ENCODE measurements around the gene FKBP5. TPM values are rescaled to one million over a fixed set of nuclear protein-coding genes. Genes with fewer than 3 reads are reported as not detected.

The FKBP5 gene
- total and polyA plus RNA-seq, 9 of the 15 experiments (the other 6 are each of a cell fraction or from before 2014, with no cell fraction given): 32.7 to 151 (median 75.0) TPM

- peak; percentile 12; the same call in 1 of the 2 replicates for TF ChIP-seq SIN3B (IDR thresholded peaks at IDR 0.05; ENCODE audit: low read depth)
- 0 out of 2 replicates have a peak, but pooled peaks have one; percentile 19 for TF ChIP-seq ADNP (tag; IDR thresholded peaks at IDR 0.05)
- TF ChIP-seq MLLT1 (IDR thresholded peaks at IDR 0.05): 0 out of 4 replicates have a peak, but pooled peaks of 1 of the 2 experiments have one; percentile 24
- no peak for TF ChIP-seq GATA2 (CRISPR knock-in tag; IDR thresholded peaks at IDR 0.05)
- no peak for TF ChIP-seq ZBED1 (IDR thresholded peaks at IDR 0.05)
- TF ChIP-seq ZNF146 (CRISPR knock-in tag; IDR thresholded peaks at IDR 0.05; ENCODE audit: unreplicated experiment): peak; percentile 93
- TF ChIP-seq BCOR (IDR thresholded peaks at IDR 0.05): 0 out of 2 replicates have a peak, but pooled peaks have one; percentile 17
- TF ChIP-seq MLX (CRISPR knock-in tag; conservative IDR thresholded peaks at IDR 0.05): no peak
- TF ChIP-seq NCOR1 (IDR thresholded peaks at IDR 0.05): peak; percentile 18; the same call in 1 of the 2 replicates
- TF ChIP-seq SMC3 (conservative IDR thresholded peaks at IDR 0.05; ENCODE audit: insufficient read depth, low read depth, low read length): no peak
- TF ChIP-seq NCOA2 (IDR thresholded peaks at IDR 0.05; ENCODE audit: partially characterized antibody in 2 of 2): peak in 1 of 2 experiments; percentile 18
- peak; percentile 62 for TF ChIP-seq RBM25 (IDR thresholded peaks at IDR 0.05; ENCODE audit: low read depth, low read length, severe bottlenecking)
- intact Hi-C loops (cut with micrococcal nuclease) (no loop called here), in situ Hi-C loops (cut with MboI) (no loop called here)
- peaks cover 96% of the 10 kb centered on the region for H3K79me2 ChIP-seq (ENCODE audit: control insufficient read depth, insufficient read depth, low read length)
- H4K20me1 ChIP-seq (replicated peaks; ENCODE audit: control insufficient read depth, insufficient read depth, low read length): no peaks in the 10 kb centered on the region
- ATAC-seq (no peak), FAIRE-seq (no peak), DNase-seq (ENCODE audit: extremely low read depth in 1 of 4, low spot score in 3 of 4) (no peak)
- POLR2A ChIA-PET: interaction anchor here (1.0 to 4.4 kb wide), 4 partner anchors 7 to 49 kb away, joined by 3 to 19 read pairs (median 4); no protein-coding TSS in a partner anchor
- peaks cover 39% of the 10 kb centered on the region for H3K36me3 ChIP-seq (ENCODE audit: control insufficient read depth, insufficient read depth, low read length)
- peaks cover 0 to 6% of the 10 kb centered on the region in 2 experiments; a peak in 1 of 5 replicates for H3K4me1 ChIP-seq (replicated peaks in 1 of 2; ENCODE audit: control insufficient read depth in 2 of 2, insufficient read depth in 2 of 2, low read length in 2 of 2)
- 90% methylated on average over 1 of the region's 1 CpG for WGBS (ENCODE audit: insufficient coverage, low coverage, missing lambda C conversion rate)
- no peaks in the 10 kb centered on the region for H3K27me3 ChIP-seq (ENCODE audit: control insufficient read depth in 2 of 2, insufficient read depth in 2 of 2, low read length in 2 of 2)
- BruUV-seq (replicated peaks): no TSS peak
- no peaks in the 10 kb centered on the region for H3K9me3 ChIP-seq (replicated peaks; ENCODE audit: control insufficient read depth, insufficient read depth, low read depth, low read length)
- H3K4me3 ChIP-seq: no peak overlapping the region
- no peaks in the 10 kb centered on the region for H3K9me1 ChIP-seq (ENCODE audit: control insufficient read depth, insufficient read depth, low read length)
- no peak overlapping the region for H3K9ac ChIP-seq (ENCODE audit: insufficient read depth in 1 of 2, low read depth in 2 of 2, low read length in 2 of 2)
- no peak overlapping the region for H3K4me2 ChIP-seq (ENCODE audit: insufficient read depth, low read length)
- CTCF ChIA-PET (ENCODE audit: low intra/inter-chr PET ratio): no interaction called here
- H2AFZ ChIP-seq (ENCODE audit: low read depth, low read length): no peak overlapping the region
- H3K27ac ChIP-seq (ENCODE audit: extremely low read depth, low read depth, low read length): no peak overlapping the region
These were observed 9.3 kb downstream of the FKBP5 start for GRCh38 chr6:35679399-35679798.
